Small intestine (tissue), 7 donors: ENCODE results near the gene SVEP1. TPM values are rescaled to one million over a fixed set of nuclear protein-coding genes. Genes with fewer than 3 reads are reported as not detected.
A peak's percentile ranks its signal among the peaks of the same experiment; 100 is the strongest.

Experiments used
- DNase-seq, 2 donors: peaks; one replicate each; pipeline versions ENCODE4 v3.0.0 to v3.0.0-alpha.2; 2013
- FAIRE-seq: peaks from 2 replicates; lab custom pipeline; 2012; peaks lifted over from hg19 to GRCh38; lab: Jason Lieb, UNC
- H3K27ac ChIP-seq, 3 donors: one replicate each; pipeline ENCODE4 v1.5.1; 2013; ENCODE audit warnings: low read length in 2 of 3, mild to moderate bottlenecking in 2 of 3, control low read depth in 1 of 3, inconsistent platforms in 1 of 3, low read depth in 1 of 3, moderate library complexity in 1 of 3
- H3K27me3 ChIP-seq, 3 donors: one replicate each; pipeline ENCODE4 v1.6.1; 2013; ENCODE audit warnings: low read length in 3 of 3, inconsistent platforms in 1 of 3; ENCODE audit not compliant: control insufficient read depth in 3 of 3, insufficient read depth in 3 of 3
- H3K36me3 ChIP-seq, 3 donors: one replicate each; pipeline ENCODE4 v1.6.1; 2013; ENCODE audit warnings: low read length in 3 of 3, inconsistent platforms in 1 of 3, low read depth in 1 of 3, mild to moderate bottlenecking in 1 of 3, moderate library complexity in 1 of 3; ENCODE audit not compliant: control insufficient read depth in 3 of 3, insufficient read depth in 2 of 3
- H3K4me1 ChIP-seq, 3 donors: one replicate each; pipeline ENCODE4 v1.6.1; 2013; ENCODE audit warnings: low read length in 2 of 3, inconsistent platforms in 1 of 3, low read depth in 1 of 3, mild to moderate bottlenecking in 1 of 3, moderate library complexity in 1 of 3; ENCODE audit not compliant: control insufficient read depth in 3 of 3, insufficient read depth in 2 of 3
- H3K4me3 ChIP-seq, 3 donors: one replicate each; pipeline ENCODE4 v1.5.1; 2013; ENCODE audit warnings: low read length in 3 of 3, control low read depth in 1 of 3, inconsistent platforms in 1 of 3, low read depth in 1 of 3, mild to moderate bottlenecking in 1 of 3, moderate library complexity in 1 of 3
- H3K9me3 ChIP-seq, 2 donors: one replicate each; pipeline ENCODE4 v1.6.1; 2013; ENCODE audit warnings: low read depth in 1 of 2, low read length in 1 of 2; ENCODE audit not compliant: control insufficient read depth in 2 of 2, insufficient read depth in 1 of 2
- WGBS, 3 donors: extraction: QIAGEN DNeasy Blood & Tissue Kit; methylation state at CpG; one replicate each; pipeline ENCODE4 v1.1.7; 2013; 5-methylcytosine and 5-hydroxymethylcytosine counted together
- polyA plus RNA-seq, 4 donors: library from polyadenylated mRNA; stranded (reverse) in 3 of 4; unstranded in 1 of 4; fragments of 200-250 nt in 3 of 4; fragments of 120-200 nt in 1 of 4; gene quantifications; one replicate each; pipeline versions ENCODE4 v1.2.1 to v1.2.3, GENCODE V29; 2013
- donor health status: healthy with polysubstance abuse.
- donor health status: control.
- donor health status: control.
- donor health status: Bipolar disorder and iron deficiency.
- donor health status: healthy.

SVEP1 gene
- polyA plus RNA-seq, 4 donors, result under 0.01 to 5.8 (median 2.3) TPM

GRCh38 chr9:110357505-110357904 is 222.0 kb downstream of the SVEP1 start:
- no peaks in the 10 kb centered on the region for H3K4me1 ChIP-seq
- DNase-seq, result no peak
- no peak overlapping the region for H3K4me3 ChIP-seq
- H3K9me3 ChIP-seq, result no peaks in the 10 kb centered on the region
- H3K27ac ChIP-seq, result no peak overlapping the region
- no peak for FAIRE-seq
- H3K27me3 ChIP-seq, result no peaks in the 10 kb centered on the region
- no peaks in the 10 kb centered on the region for H3K36me3 ChIP-seq
- WGBS, 3 donors, result 48 to 71% (median 60%) methylated on average over 2 of the region's 2 CpGs

- Histone ChIP-seq H3K4me3 (no peak overlapping the region), H3K36me3 (no peaks in the 10 kb centered on the region), H3K27ac (no peak overlapping the region), H3K9me3 (no peaks in the 10 kb centered on the region), H3K4me1 (no peaks in the 10 kb centered on the region), H3K27me3 (no peaks in the 10 kb centered on the region)
- FAIRE-seq (no peak), DNase-seq (no peak)
- 83 to 92% (median 84%) methylated on average over 4 of the region's 4 CpGs for WGBS, 3 donors
Observed at GRCh38 chr9:110356639-110357395, 222.7 kb downstream of the SVEP1 start.

DNA sequence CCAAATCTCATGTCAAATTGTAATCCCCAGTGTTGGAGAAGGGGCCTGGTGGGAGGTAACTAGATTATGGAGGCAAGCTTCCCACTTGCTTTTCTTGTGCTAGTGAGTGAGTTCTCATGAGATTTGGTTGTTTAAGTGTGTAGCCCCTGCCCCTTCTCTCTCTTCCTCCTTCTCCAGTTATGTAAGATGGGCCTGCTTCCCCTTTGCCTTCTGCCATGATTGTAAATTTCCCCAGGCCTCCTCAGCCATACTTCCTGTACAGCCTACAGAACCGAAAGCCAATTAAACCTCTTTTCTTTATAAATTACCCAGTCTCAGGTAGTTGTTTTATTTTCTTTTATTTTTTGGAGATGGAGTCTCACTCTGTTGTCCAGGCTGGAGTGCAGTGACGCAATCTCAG is 223.6 kb downstream of the SVEP1 start:
- FAIRE-seq, result no peak
- no peaks in the 10 kb centered on the region for H3K27me3 ChIP-seq
- no peak overlapping the region for H3K27ac ChIP-seq
- no peak overlapping the region for H3K4me3 ChIP-seq
- H3K9me3 ChIP-seq, result no peaks in the 10 kb centered on the region
- H3K4me1 ChIP-seq, result no peaks in the 10 kb centered on the region
- DNase-seq, result no peak
- 89 to 95% (median 93%) methylated on average over 2 of the region's 2 CpGs for WGBS, 3 donors
- no peaks in the 10 kb centered on the region for H3K36me3 ChIP-seq

DNA sequence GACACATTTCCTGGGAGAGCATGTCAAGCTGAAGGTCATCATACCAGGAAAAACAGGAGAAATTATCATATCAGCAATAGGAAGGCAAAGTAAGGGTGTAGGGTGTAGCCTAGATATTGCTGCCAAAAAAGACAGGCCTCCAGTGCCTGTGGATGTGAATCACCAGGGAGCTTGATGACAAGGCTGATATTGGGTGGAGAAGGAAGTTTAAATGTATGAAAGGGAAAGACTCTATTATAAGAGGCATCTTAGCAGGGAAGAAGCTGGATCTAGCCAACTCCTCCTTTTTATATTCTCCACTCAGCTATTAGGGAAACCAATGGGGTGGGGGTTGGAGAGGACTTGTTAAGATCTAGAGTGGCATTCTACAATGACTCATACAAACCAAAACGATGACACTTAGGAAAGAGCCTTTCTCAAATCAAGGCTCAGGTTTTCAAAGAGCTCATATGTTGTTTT is 228.5 kb downstream of the SVEP1 start:
- Histone ChIP-seq H3K4me1 (no peaks in the 10 kb centered on the region), H3K27ac (no peak overlapping the region), H3K36me3 (no peaks in the 10 kb centered on the region), H3K27me3 (no peaks in the 10 kb centered on the region), H3K4me3 (no peak overlapping the region), H3K9me3 (no peaks in the 10 kb centered on the region)
- DNase-seq, result peak in 1 of 2 donors; percentile 42
- 15 to 33% (median 17%) methylated on average over 1 of the region's 1 CpG for WGBS, 3 donors
- FAIRE-seq, result no peak

DNA sequence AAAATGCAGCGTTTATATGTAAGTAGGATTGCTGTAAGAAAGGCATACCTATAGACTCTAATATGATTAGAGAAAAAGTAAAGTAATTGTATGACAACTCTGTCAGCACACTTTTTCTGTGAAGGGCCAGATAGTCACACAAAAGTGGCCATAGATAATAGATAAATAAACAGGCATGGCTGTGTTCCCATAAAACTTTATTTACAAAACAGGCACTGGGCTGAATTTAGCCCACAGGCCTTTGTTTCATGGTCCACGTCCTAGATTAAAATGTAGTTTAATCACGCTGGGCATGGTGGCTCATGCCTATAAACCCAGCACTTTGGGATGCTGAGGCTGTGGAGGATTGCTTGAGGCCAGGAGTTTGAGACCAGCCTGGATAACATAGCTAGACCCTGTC is 233.2 kb downstream of the SVEP1 start:
- Histone ChIP-seq H3K4me3 (no peak overlapping the region), H3K27ac (no peak overlapping the region), H3K36me3 (no peaks in the 10 kb centered on the region), H3K27me3 (no peaks in the 10 kb centered on the region), H3K4me1 (no peaks in the 10 kb centered on the region), H3K9me3 (no peaks in the 10 kb centered on the region)
- WGBS, 3 donors, result 41 to 52% (median 48%) methylated on average over 3 of the region's 3 CpGs
- DNase-seq, result no peak
- no peak for FAIRE-seq

GRCh38 chr9:110344821-110345220 is 234.7 kb downstream of the SVEP1 start:
- FAIRE-seq, result no peak

GRCh38 chr9:110343551-110343950 is 236.0 kb downstream of the SVEP1 start:
- Histone ChIP-seq H3K9me3 (no peaks in the 10 kb centered on the region), H3K27ac (no peak overlapping the region), H3K4me3 (no peak overlapping the region), H3K27me3 (no peaks in the 10 kb centered on the region), H3K36me3 (no peaks in the 10 kb centered on the region), H3K4me1 (no peaks in the 10 kb centered on the region)
- DNase-seq (no peak), FAIRE-seq (no peak)
- 82 to 97% (median 90%) methylated on average over 5 of the region's 5 CpGs for WGBS, 3 donors

More at GRCh38 chr9:110344821-110345220, 234.7 kb downstream of the SVEP1 start:
- Histone ChIP-seq H3K9me3 (no peaks in the 10 kb centered on the region), H3K27ac (no peak overlapping the region), H3K27me3 (no peaks in the 10 kb centered on the region), H3K4me3 (no peak overlapping the region), H3K36me3 (no peaks in the 10 kb centered on the region), H3K4me1 (no peaks in the 10 kb centered on the region)
- 72 to 92% (median 90%) methylated on average over 6 of the region's 6 CpGs for WGBS, 3 donors
- no peak for DNase-seq

DNA sequence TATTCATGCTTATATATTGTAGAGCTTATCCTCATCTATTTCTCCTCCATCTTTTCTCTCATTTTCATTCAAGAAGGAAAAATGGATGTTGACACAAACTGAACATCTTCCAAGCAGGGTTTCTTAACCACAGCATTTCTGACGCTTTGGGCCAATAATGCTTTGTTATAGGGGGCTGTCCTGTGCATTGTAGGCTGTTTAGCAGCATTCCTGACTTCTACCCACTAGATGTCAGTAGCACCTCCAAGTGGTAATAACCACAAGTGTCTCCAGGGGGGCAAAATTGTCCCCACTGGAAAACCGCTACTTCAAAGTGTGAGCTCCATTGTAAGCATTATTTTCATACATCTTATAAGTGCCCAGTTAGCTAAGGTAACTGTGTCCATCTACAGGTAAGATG is 239.2 kb downstream of the SVEP1 start:
- H3K27ac ChIP-seq, result no peak overlapping the region
- 63 to 78% (median 73%) methylated on average over 2 of the region's 2 CpGs for WGBS, 3 donors
- H3K36me3 ChIP-seq, result no peaks in the 10 kb centered on the region
- no peaks in the 10 kb centered on the region for H3K4me1 ChIP-seq
- no peaks in the 10 kb centered on the region for H3K27me3 ChIP-seq
- DNase-seq (no peak), FAIRE-seq (no peak)
- H3K4me3 ChIP-seq, result no peak overlapping the region
- H3K9me3 ChIP-seq, result no peaks in the 10 kb centered on the region

- no peaks in the 10 kb centered on the region for H3K36me3 ChIP-seq
- H3K4me3 ChIP-seq, result no peak overlapping the region
- no peak overlapping the region for H3K27ac ChIP-seq
- no peaks in the 10 kb centered on the region for H3K4me1 ChIP-seq
- no peaks in the 10 kb centered on the region for H3K27me3 ChIP-seq
- FAIRE-seq, result no peak
- H3K9me3 ChIP-seq, result no peaks in the 10 kb centered on the region
- no peak for DNase-seq
- WGBS, 3 donors, result 68 to 83% (median 70%) methylated on average over 1 of the region's 1 CpG
Observed at GRCh38 chr9:110338143-110338542, 241.4 kb downstream of the SVEP1 start.
